A549 (cell line): Measurements from ENCODE around the gene OR2S2. TPM values are rescaled to one million over a fixed set of nuclear protein-coding genes. Genes with fewer than 3 reads are reported as not detected.
A peak's percentile ranks its signal among the peaks of the same experiment; 100 is the strongest.

Source experiments
- ATAC-seq, 2 experiments: fragments of 200-7000 bp in 1 of 2; fragments of >200 bp in 1 of 2; cut with Nextera tagmentation in 1 of 2; cut with Tn5 transposase in 1 of 2; 3 replicates each; pipeline versions ENCODE4 v1.8.0 to v1.9.1; 2018 to 2020; ENCODE audit warnings: mild to moderate bottlenecking in 1 of 2, moderate library complexity in 1 of 2
- CTCF ChIA-PET: fragments of 300-600 bp; sonication (Branson Sonifier 250); formaldehyde crosslinking; extraction: SDS; loops from one replicate; lab custom pipeline; 2021; ENCODE audit warnings: antibody characterized with exemption, inconsistent platforms; lab: Yijun Ruan, JAX
- POLR2A ChIA-PET: fragments of 350-600 bp; formaldehyde crosslinking; extraction: SDS; loops from one replicate; lab custom pipeline; 2021; ENCODE audit warnings: antibody characterized with exemption, inconsistent platforms; lab: Yijun Ruan, JAX
- DNase-seq, 2 experiments: peaks; one replicate each; pipeline versions ENCODE4 v3.0.0 to v3.0.0-alpha.2; 2011 to 2016; ENCODE audit warnings: low read depth in 1 of 2, low spot score in 1 of 2
- FAIRE-seq: peaks from 2 replicates; lab custom pipeline; 2011; peaks lifted over from hg19 to GRCh38; lab: Jason Lieb, UNC
- H3K27ac ChIP-seq, 2 experiments: fragments of >200 bp; sonication (Bioruptor Twin); formaldehyde crosslinking; 3 replicates each; pipeline ENCODE4 v1.5.1; 2016 to 2017
- H3K4me1 ChIP-seq: fragments of >200 bp; sonication (Bioruptor Twin); formaldehyde crosslinking; 3 replicates; pipeline ENCODE4 v1.6.1; 2016
- H3K4me2 ChIP-seq: fragments of >200 bp; sonication (Bioruptor Twin); formaldehyde crosslinking; 3 replicates; pipeline ENCODE4 v1.6.1; 2016
- H3K4me3 ChIP-seq: fragments of >200 bp; sonication (Bioruptor Twin); formaldehyde crosslinking; 3 replicates; pipeline ENCODE4 v1.5.1; 2016
- H3K9me3 ChIP-seq: fragments of >200 bp; sonication (Bioruptor Twin); formaldehyde crosslinking; 3 replicates; pipeline ENCODE4 v1.6.1; 2016
- CBX2 ChIP-seq: fragments of 200-600 bp; sonication (generic); IDR thresholded peaks from 2 replicates; pipeline ENCODE4 v1.6.1; 2016; ENCODE audit warnings: low read depth, mild to moderate bottlenecking, borderline replicate concordance
- EHF ChIP-seq: fragments of 250-450 bp; sonication (Bioruptor Pico); IDR thresholded peaks from 2 replicates; pipeline ENCODE4 v1.5.0; 2020; ENCODE audit warnings: mild to moderate bottlenecking
- EHMT2 ChIP-seq: fragments of 200-600 bp; sonication (generic); IDR thresholded peaks from 2 replicates; pipeline ENCODE4 v1.6.1; 2016; ENCODE audit warnings: antibody characterized with exemption, low read depth, mild to moderate bottlenecking, moderate library complexity
- HOXA7 ChIP-seq: fragments of 250-450 bp; sonication (Bioruptor Pico); IDR thresholded peaks from 2 replicates; pipeline ENCODE4 v1.5.0; 2020; ENCODE audit warnings: mild to moderate bottlenecking, moderate library complexity
- JUNB ChIP-seq: fragments of >200 bp; sonication (Bioruptor Twin); formaldehyde crosslinking; IDR thresholded peaks from 2 replicates; pipeline ENCODE4 v1.6.1; 2016
- NFE2L2 ChIP-seq: fragments of 150-350 bp; conservative IDR thresholded peaks from 2 replicates; pipeline ENCODE4 v1.6.1; 2014; ENCODE audit warnings: low read length
- NPAS2 ChIP-seq: fragments of 250-450 bp; sonication (Bioruptor Pico); IDR thresholded peaks from 2 replicates; pipeline ENCODE4 v1.8.0; 2022; ENCODE audit warnings: mild to moderate bottlenecking, moderate library complexity, borderline replicate concordance
- NR3C1 ChIP-seq: fragments of >200 bp; sonication (Bioruptor Twin); formaldehyde crosslinking; IDR thresholded peaks from 3 replicates; pipeline ENCODE4 v1.6.1; 2017
- PHF8 ChIP-seq: fragments of 200-600 bp; sonication (generic); IDR thresholded peaks from 2 replicates; pipeline ENCODE4 v1.6.1; 2016; ENCODE audit warnings: low read depth, mild to moderate bottlenecking, antibody characterized with exemption, moderate library complexity, borderline replicate concordance
- POLR2A ChIP-seq: IDR thresholded peaks from 2 replicates; pipeline ENCODE4 v1.6.1; 2012; ENCODE audit warnings: mild to moderate bottlenecking, low read length
- RAD21 ChIP-seq, 2 experiments: fragments of >200 bp in 1 of 2; sonication (Bioruptor Twin) in 1 of 2; formaldehyde crosslinking in 1 of 2; IDR thresholded peaks in 1 of 2; conservative IDR thresholded peaks in 1 of 2; 2 replicates in 1 of 2; 3 replicates in 1 of 2; pipeline ENCODE4 v1.6.1; 2012 to 2018; ENCODE audit warnings: inconsistent platforms in 1 of 2
- TFCP2L1 ChIP-seq: fragments of 250-450 bp; sonication (Bioruptor Pico); IDR thresholded peaks from 2 replicates; pipeline ENCODE4 v1.5.0; 2021; ENCODE audit warnings: mild to moderate bottlenecking
- TP53 ChIP-seq: fragments of 250-450 bp; sonication (Bioruptor Pico); IDR thresholded peaks from 2 replicates; pipeline ENCODE4 v1.5.0; 2021; ENCODE audit warnings: mild to moderate bottlenecking, moderate library complexity
- ZC3H11A ChIP-seq: fragments of 450-650 bp; IDR thresholded peaks from 2 replicates; pipeline ENCODE4 v1.6.1; 2014; ENCODE audit warnings: antibody characterized with exemption, mild to moderate bottlenecking
- ZFP36 ChIP-seq: fragments of 450-650 bp; IDR thresholded peaks from 2 replicates; pipeline ENCODE4 v1.6.1; 2014; ENCODE audit warnings: borderline replicate concordance; ENCODE audit not compliant: partially characterized antibody
- WGBS: methylation state at CpG from one replicate; pipeline ENCODE4 v1.1.6; 2017; ENCODE audit errors: missing lambda C conversion rate; 5-methylcytosine and 5-hydroxymethylcytosine counted together
- polyA plus RNA-seq, 4 experiments: library from polyadenylated mRNA; depleted of rRNA in 3 of 4; stranded (reverse); fragments of >200 nt; fragmentation: RNase III in 1 of 4; extraction: RNeasy Plus Mini Kit Qiagen cat#74134 plus additional on column Dnase treatment in 1 of 4; gene quantifications; 2 replicates in 3 of 4; 3 replicates in 1 of 4; pipeline ENCODE4 v1.2.3, GENCODE V29; 2011 to 2017
- TF ChIP-seq, protein P1 (sequence below): IDR thresholded peaks from 2 replicates; pipeline ENCODE4 v1.6.1; 2012; ENCODE audit warnings: low read depth, borderline replicate concordance
- TF ChIP-seq, protein P2 (sequence below): IDR thresholded peaks from 2 replicates; pipeline ENCODE4 v1.6.1; 2012
- TF ChIP-seq, protein P3 (sequence below): IDR thresholded peaks from 2 replicates; pipeline ENCODE4 v1.6.1; 2012
- TF ChIP-seq, protein P4 (sequence below): fragments of 200-600 bp; sonication (generic); IDR thresholded peaks from 2 replicates; pipeline ENCODE4 v1.6.1; 2016; ENCODE audit warnings: antibody characterized with exemption, mild to moderate bottlenecking, moderate library complexity

Gene OR2S2
- polyA plus RNA-seq, 2 of the 4 experiments (the other 2 are of a cell fraction): not detected

DNA sequence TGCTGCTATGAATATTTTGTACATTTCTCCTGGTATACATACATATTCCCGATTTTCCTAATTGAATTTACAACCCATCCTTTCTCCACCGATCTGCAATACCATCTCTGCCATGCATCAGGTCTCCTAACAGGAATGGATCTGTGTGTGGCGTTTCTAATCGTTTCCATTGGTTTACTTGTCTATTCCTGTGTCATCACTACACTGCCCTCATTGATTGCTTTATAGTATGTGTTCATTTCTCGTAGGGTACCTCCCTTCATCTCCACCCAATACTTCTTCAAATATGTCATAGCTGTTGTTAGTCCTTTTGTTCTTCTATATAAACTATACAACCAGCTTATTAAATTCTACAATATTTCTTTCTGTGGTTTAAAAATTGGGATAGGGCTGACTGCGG is 7.1 kb upstream of the OR2S2 start (continued):
- TF ChIP-seq ZFP36 (no peak), ZC3H11A (no peak), POLR2A (no peak)

DNA sequence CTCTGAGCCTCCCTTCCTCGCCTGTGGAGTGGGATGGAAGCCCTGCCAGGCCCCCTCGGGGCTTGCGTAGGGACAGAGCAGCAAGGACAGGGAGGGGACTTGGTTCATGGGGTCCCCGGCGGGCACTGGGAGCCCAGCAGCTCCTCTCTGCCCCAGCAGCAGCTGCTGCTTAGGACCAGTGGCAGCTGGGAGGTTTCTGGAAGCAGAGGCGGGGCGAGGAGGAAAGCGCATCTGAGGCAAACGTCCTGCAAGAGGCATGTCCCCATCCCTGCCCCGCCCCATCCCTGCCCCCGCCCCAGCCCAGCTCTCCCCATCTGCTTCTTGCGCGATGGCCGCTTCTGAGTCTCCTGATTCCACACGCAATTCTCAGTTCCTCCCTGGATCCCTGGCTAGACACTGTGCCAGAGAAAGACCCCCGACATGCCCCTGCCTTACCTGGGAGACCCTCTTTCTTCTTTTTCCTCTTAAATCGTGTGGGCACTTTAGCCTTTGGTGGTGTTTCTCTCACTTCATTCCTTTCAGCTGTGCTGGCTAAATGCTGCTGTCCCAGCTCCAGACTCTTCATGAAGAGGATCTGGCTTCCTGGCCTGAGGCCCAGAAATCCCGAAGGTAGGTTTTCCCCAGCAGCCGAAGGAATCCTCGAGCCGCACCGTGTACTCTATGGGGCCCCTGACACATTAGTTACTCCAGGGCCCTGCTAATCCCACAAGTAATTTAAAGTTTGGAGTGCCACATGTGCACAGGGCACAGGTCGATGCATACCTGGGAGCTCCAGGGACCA is 4.4 kb upstream of the OR2S2 start:
- ChIA-PET CTCF (interaction anchor here (0.7 to 2.4 kb wide), 7 partner anchors 7 to 204 kb away, joined by 3 to 10 read pairs (median 5); no protein-coding TSS in a partner anchor), POLR2A (no interaction called here)
- peak; percentile 36 to 60; a peak in 3 of 6 replicates for ATAC-seq
- WGBS: 51% methylated on average over 22 of the region's 23 CpGs
- H3K27ac ChIP-seq: 0 out of 6 replicates have a peak overlapping the region, but pooled peaks of 1 of the 2 experiments have one; percentile 17
- DNase-seq: no peak
- peak overlapping the region; percentile 21; the same call in 1 of the 3 replicates for H3K4me2 ChIP-seq
- H3K4me1 ChIP-seq: peaks cover 4% of the 10 kb centered on the region; the same call in 1 of the 3 replicates
- no peak overlapping the region for H3K4me3 ChIP-seq
- FAIRE-seq: no peak
- H3K9me3 ChIP-seq: no peaks in the 10 kb centered on the region
- TF ChIP-seq EHF (CRISPR knock-in tag): no peak
- TF ChIP-seq RAD21 (conservative IDR thresholded peaks at IDR 0.05 in 1 of 2, IDR thresholded peaks at IDR 0.05 in 1 of 2): no peak
- TF ChIP-seq ZFP36: no peak
- TF ChIP-seq, protein P1, sequence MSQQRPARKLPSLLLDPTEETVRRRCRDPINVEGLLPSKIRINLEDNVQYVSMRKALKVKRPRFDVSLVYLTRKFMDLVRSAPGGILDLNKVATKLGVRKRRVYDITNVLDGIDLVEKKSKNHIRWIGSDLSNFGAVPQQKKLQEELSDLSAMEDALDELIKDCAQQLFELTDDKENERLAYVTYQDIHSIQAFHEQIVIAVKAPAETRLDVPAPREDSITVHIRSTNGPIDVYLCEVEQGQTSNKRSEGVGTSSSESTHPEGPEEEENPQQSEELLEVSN: no peak
- no peak for TF ChIP-seq NR3C1
- TF ChIP-seq PHF8: no peak
- no peak for TF ChIP-seq EHMT2
- TF ChIP-seq TP53 (CRISPR knock-in tag): no peak
- no peak for TF ChIP-seq TFCP2L1 (CRISPR knock-in tag)
- TF ChIP-seq NPAS2: no peak
- TF ChIP-seq CBX2: no peak
- TF ChIP-seq HOXA7 (CRISPR knock-in tag): no peak
- no peak for TF ChIP-seq NFE2L2
- TF ChIP-seq JUNB: no peak
- TF ChIP-seq, protein P2, sequence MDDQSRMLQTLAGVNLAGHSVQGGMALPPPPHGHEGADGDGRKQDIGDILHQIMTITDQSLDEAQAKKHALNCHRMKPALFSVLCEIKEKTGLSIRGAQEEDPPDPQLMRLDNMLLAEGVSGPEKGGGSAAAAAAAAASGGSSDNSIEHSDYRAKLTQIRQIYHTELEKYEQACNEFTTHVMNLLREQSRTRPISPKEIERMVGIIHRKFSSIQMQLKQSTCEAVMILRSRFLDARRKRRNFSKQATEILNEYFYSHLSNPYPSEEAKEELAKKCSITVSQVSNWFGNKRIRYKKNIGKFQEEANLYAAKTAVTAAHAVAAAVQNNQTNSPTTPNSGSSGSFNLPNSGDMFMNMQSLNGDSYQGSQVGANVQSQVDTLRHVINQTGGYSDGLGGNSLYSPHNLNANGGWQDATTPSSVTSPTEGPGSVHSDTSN: no peak
- TF ChIP-seq, protein P3, sequence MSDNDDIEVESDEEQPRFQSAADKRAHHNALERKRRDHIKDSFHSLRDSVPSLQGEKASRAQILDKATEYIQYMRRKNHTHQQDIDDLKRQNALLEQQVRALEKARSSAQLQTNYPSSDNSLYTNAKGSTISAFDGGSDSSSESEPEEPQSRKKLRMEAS: no peak
- TF ChIP-seq, protein P4, sequence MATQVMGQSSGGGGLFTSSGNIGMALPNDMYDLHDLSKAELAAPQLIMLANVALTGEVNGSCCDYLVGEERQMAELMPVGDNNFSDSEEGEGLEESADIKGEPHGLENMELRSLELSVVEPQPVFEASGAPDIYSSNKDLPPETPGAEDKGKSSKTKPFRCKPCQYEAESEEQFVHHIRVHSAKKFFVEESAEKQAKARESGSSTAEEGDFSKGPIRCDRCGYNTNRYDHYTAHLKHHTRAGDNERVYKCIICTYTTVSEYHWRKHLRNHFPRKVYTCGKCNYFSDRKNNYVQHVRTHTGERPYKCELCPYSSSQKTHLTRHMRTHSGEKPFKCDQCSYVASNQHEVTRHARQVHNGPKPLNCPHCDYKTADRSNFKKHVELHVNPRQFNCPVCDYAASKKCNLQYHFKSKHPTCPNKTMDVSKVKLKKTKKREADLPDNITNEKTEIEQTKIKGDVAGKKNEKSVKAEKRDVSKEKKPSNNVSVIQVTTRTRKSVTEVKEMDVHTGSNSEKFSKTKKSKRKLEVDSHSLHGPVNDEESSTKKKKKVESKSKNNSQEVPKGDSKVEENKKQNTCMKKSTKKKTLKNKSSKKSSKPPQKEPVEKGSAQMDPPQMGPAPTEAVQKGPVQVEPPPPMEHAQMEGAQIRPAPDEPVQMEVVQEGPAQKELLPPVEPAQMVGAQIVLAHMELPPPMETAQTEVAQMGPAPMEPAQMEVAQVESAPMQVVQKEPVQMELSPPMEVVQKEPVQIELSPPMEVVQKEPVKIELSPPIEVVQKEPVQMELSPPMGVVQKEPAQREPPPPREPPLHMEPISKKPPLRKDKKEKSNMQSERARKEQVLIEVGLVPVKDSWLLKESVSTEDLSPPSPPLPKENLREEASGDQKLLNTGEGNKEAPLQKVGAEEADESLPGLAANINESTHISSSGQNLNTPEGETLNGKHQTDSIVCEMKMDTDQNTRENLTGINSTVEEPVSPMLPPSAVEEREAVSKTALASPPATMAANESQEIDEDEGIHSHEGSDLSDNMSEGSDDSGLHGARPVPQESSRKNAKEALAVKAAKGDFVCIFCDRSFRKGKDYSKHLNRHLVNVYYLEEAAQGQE: no peak
